Lung (tissue), 12 donors: ENCODE results near the gene GPR108. TPM values are rescaled to one million over a fixed set of nuclear protein-coding genes. Genes with fewer than 3 reads are reported as not detected.

Experiments
- ATAC-seq: fragments of 200-7000 bp; cut with Tn5 transposase; one replicate; pipeline ENCODE4 v1.9.1; 2020; ENCODE audit warnings: moderate number of reproducible peaks; ENCODE audit not compliant: insufficient read depth, low FRiP score
- DNase-seq, 3 donors: peaks; one replicate each; pipeline ENCODE4 v3.0.0-alpha.2; 2013 to 2017
- H3K27ac ChIP-seq, 2 donors: one replicate each; pipeline ENCODE4 v1.5.1; 2013; ENCODE audit warnings: mild to moderate bottlenecking in 2 of 2, moderate library complexity in 2 of 2, control low read depth in 1 of 2, inconsistent platforms in 1 of 2, low read depth in 1 of 2, low read length in 1 of 2
- H3K27me3 ChIP-seq, 3 donors: one replicate each; pipeline ENCODE4 v1.5.1; 2013; ENCODE audit warnings: low read length in 2 of 3; ENCODE audit not compliant: control insufficient read depth in 3 of 3, insufficient read depth in 3 of 3
- H3K36me3 ChIP-seq, 4 donors: one replicate each; pipeline ENCODE4 v1.5.1; 2013; ENCODE audit warnings: low read length in 4 of 4, mild to moderate bottlenecking in 1 of 4, moderate library complexity in 1 of 4; ENCODE audit not compliant: control insufficient read depth in 4 of 4, insufficient read depth in 4 of 4
- H3K4me1 ChIP-seq, 5 donors: one replicate each; pipeline ENCODE4 v1.5.1; 2013; ENCODE audit warnings: low read length in 5 of 5, mild to moderate bottlenecking in 2 of 5, moderate library complexity in 1 of 5; ENCODE audit not compliant: control insufficient read depth in 5 of 5, insufficient read depth in 5 of 5
- H3K4me3 ChIP-seq: one replicate; pipeline ENCODE4 v1.5.1; 2013; ENCODE audit warnings: mild to moderate bottlenecking, control low read depth, moderate library complexity
- H3K9ac ChIP-seq, 2 donors: one replicate each; pipeline ENCODE4 v1.5.1; 2013; ENCODE audit warnings: low read length in 2 of 2, control low read depth in 1 of 2; ENCODE audit not compliant: insufficient read depth in 1 of 2
- H3K9me3 ChIP-seq, 4 donors: one replicate each; pipeline ENCODE4 v1.5.1; 2013; ENCODE audit warnings: low read length in 3 of 4, mild to moderate bottlenecking in 1 of 4, moderate library complexity in 1 of 4; ENCODE audit not compliant: control insufficient read depth in 4 of 4, insufficient read depth in 3 of 4
- CTCF ChIP-seq: IDR thresholded peaks from 2 replicates; pipeline ENCODE4 v1.5.1; 2012; ENCODE audit warnings: mild to moderate bottlenecking; ENCODE audit errors: control extremely low read depth, extremely low read depth
- WGBS, 2 donors: extraction: QIAGEN DNeasy Blood & Tissue Kit; methylation state at CpG; one replicate each; pipeline ENCODE4 v1.1.7; 2013; 5-methylcytosine and 5-hydroxymethylcytosine counted together
- polyA plus RNA-seq, 2 donors: library from polyadenylated mRNA; stranded (reverse); fragments of 200-250 nt; gene quantifications; one replicate each; pipeline ENCODE4 v1.2.1, GENCODE V29; 2013
- total RNA-seq, 2 donors: library from RNA; depleted of rRNA in 1 of 2; stranded (reverse); fragments of >200 nt in 1 of 2; gene quantifications; one replicate each; pipeline ENCODE4 v1.2.1, GENCODE V29; 2014 to 2021
- donor health status: control.
- donor health status: control.
- donor health status: Bipolar disorder and iron deficiency.
- donor health status: healthy.
- donor health status: DM: yes; HTN: yes; CAD: no.

Gene GPR108
- total and polyA plus RNA-seq, 4 donors = 33.5 to 98.0 (median 93.5) TPM

- peaks cover 10 to 40% (median 19%) of the 10 kb centered on the region in 4 donors for H3K36me3 ChIP-seq
- peaks cover 0 to 11% (median 5%) of the 10 kb centered on the region in 5 donors for H3K4me1 ChIP-seq
- H3K9ac ChIP-seq = no peak overlapping the region
- H3K4me3 ChIP-seq = no peak overlapping the region
- no peaks in the 10 kb centered on the region for H3K27me3 ChIP-seq
- no peaks in the 10 kb centered on the region for H3K9me3 ChIP-seq
- 95 to 97% methylated on average over 22 of the region's 22 CpGs for WGBS, 2 donors
- H3K27ac ChIP-seq = no peak overlapping the region
- TF ChIP-seq CTCF = no peak
- no peak for ATAC-seq
- DNase-seq = no peak
Observed at GRCh38 chr19:6754136-6754535, 16.8 kb upstream of the GPR108 start.

GRCh38 chr19:6753178-6754031 lies 16.0 kb upstream of the GPR108 start:
- Histone ChIP-seq H3K4me3 (peak overlapping the region; percentile 11), H3K4me1 (peaks cover 0 to 11% (median 6%) of the 10 kb centered on the region in 5 donors), H3K27me3 (no peaks in the 10 kb centered on the region), H3K9ac (no peak overlapping the region), H3K27ac (peak overlapping the region in 1 of 2 donors; percentile 63), H3K9me3 (no peaks in the 10 kb centered on the region), H3K36me3 (peaks cover 11 to 36% (median 22%) of the 10 kb centered on the region in 4 donors)
- ATAC-seq = peak; percentile 83
- TF ChIP-seq CTCF = peak; percentile 10
- 7 to 27% methylated on average over 50 of the region's 50 CpGs for WGBS, 2 donors
- DNase-seq = peak; percentile 66 to 76 (median 74)

GRCh38 chr19:6752256-6753177 lies 15.1 kb upstream of the GPR108 start:
- no peaks in the 10 kb centered on the region for H3K9me3 ChIP-seq
- H3K4me1 ChIP-seq = peaks cover 0 to 11% (median 6%) of the 10 kb centered on the region in 5 donors
- no peak for DNase-seq
- H3K27ac ChIP-seq = peak overlapping the region in 1 of 2 donors; percentile 63
- H3K36me3 ChIP-seq = peaks cover 15 to 39% (median 31%) of the 10 kb centered on the region in 4 donors
- H3K4me3 ChIP-seq = no peak overlapping the region
- no peak overlapping the region for H3K9ac ChIP-seq
- no peak for ATAC-seq
- 78 to 83% methylated on average over 49 to 50 of the region's 50 CpGs for WGBS, 2 donors
- TF ChIP-seq CTCF = no peak
- no peaks in the 10 kb centered on the region for H3K27me3 ChIP-seq
